Lower leg skin (tissue), 4 donors: ENCODE measurements around the gene PODNL1. TPM values are rescaled to one million over a fixed set of nuclear protein-coding genes. Genes with fewer than 3 reads are reported as not detected.

Source experiments
- DNase-seq, 2 donors: peaks; one replicate each; pipeline ENCODE4 v3.0.0-alpha.2; 2019; ENCODE audit warnings: low spot score in 2 of 2
- H3K4me3 ChIP-seq: fragments of 200-600 bp; sonication (generic); 2 replicates; pipeline ENCODE4 v1.5.1; 2017; ENCODE audit warnings: mild to moderate bottlenecking, low read depth; ENCODE audit not compliant: poor library complexity, severe bottlenecking
- CTCF ChIP-seq, 3 donors: fragments of 450-650 bp; IDR thresholded peaks; one replicate each; pipeline ENCODE4 v1.5.1; 2016; ENCODE audit warnings: antibody characterized with exemption in 3 of 3, mild to moderate bottlenecking in 3 of 3, moderate library complexity in 2 of 3
- POLR2A ChIP-seq, 2 donors: fragments of 450-650 bp; IDR thresholded peaks; one replicate each; pipeline ENCODE4 v1.6.1; 2016 to 2017; ENCODE audit warnings: antibody characterized with exemption in 2 of 2, mild to moderate bottlenecking in 1 of 2, moderate library complexity in 1 of 2
- WGBS, 2 donors: methylation state at CpG; one replicate each; pipeline ENCODE4 v1.1.5; 2018; 5-methylcytosine and 5-hydroxymethylcytosine counted together
- intact Hi-C: fragments of 100-400 bp; cut with DNase I; formaldehyde crosslinking; loops from one replicate; pipeline ENCODE4 v1.15.0; 2023; ENCODE audit warnings: low total_unique reads
- total RNA-seq, 4 donors: library from RNA; depleted of rRNA; stranded (reverse); fragments of >200 nt; gene quantifications; one replicate each; pipeline ENCODE4 v1.1.0, GENCODE V29; 2016

The PODNL1 gene
- total RNA-seq, 4 donors from 2014 or later, result 5.2 to 8.2 (median 6.4) TPM

- 89 to 96% methylated on average over 14 to 17 of the region's 17 CpGs for WGBS, 2 donors
- no peak for DNase-seq
- intact Hi-C loops, result no loop called here
- H3K4me3 ChIP-seq, result no peak overlapping the region
- TF ChIP-seq CTCF (IDR thresholded peaks at IDR 0.05), result no peak
- no peak for TF ChIP-seq POLR2A (IDR thresholded peaks at IDR 0.05)
Measured at GRCh38 chr19:13913352-13913751, 24.9 kb downstream of the PODNL1 start.

GRCh38 chr19:13909430-13909829 is 28.8 kb downstream of the PODNL1 start:
- no peak overlapping the region for H3K4me3 ChIP-seq
- DNase-seq, result no peak
- no peak for TF ChIP-seq CTCF (IDR thresholded peaks at IDR 0.05)
- no peak for TF ChIP-seq POLR2A (IDR thresholded peaks at IDR 0.05)
- 87 to 100% methylated on average over 2 of the region's 2 CpGs for WGBS, 2 donors
- intact Hi-C loops, result no loop called here

GRCh38 chr19:13908674-13909073 is 29.5 kb downstream of the PODNL1 start:
- TF ChIP-seq CTCF (IDR thresholded peaks at IDR 0.05) (no peak), POLR2A (IDR thresholded peaks at IDR 0.05) (no peak)
- no peak for DNase-seq
- H3K4me3 ChIP-seq, result no peak overlapping the region
- 92 to 95% methylated on average over 8 of the region's 8 CpGs for WGBS, 2 donors
- intact Hi-C loops, result no loop called here

GRCh38 chr19:13906910-13907309 is 31.3 kb downstream of the PODNL1 start:
- WGBS, 2 donors, result 86 to 91% methylated on average over 5 of the region's 5 CpGs
- intact Hi-C loops, result no loop called here
- DNase-seq, result no peak

GRCh38 chr19:13906521-13906904 is 31.7 kb downstream of the PODNL1 start:
- WGBS, 2 donors, result 3 to 6% methylated on average over 2 to 10 of the region's 13 CpGs
- intact Hi-C loops, result no loop called here
- DNase-seq, result no peak
- peak overlapping the region; percentile 73 for H3K4me3 ChIP-seq
- TF ChIP-seq CTCF (IDR thresholded peaks at IDR 0.05) (no peak), POLR2A (IDR thresholded peaks at IDR 0.05) (no peak)

More at GRCh38 chr19:13906910-13907309, 31.3 kb downstream of the PODNL1 start:
- TF ChIP-seq CTCF (IDR thresholded peaks at IDR 0.05) (no peak), POLR2A (IDR thresholded peaks at IDR 0.05) (no peak)
- peak overlapping the region; percentile 73 for H3K4me3 ChIP-seq
